OCI-M2 (cell line): ENCODE data around the gene GASK1A.
"Not testable (repeated sequence)": the region's sequence is repeated elsewhere in the genome, so short reads cannot be mapped to it uniquely, and the experiment has no call there.

Experiments used
- DNase-seq: peaks from one replicate; lab custom pipeline; 2025; ENCODE audit not compliant: unreplicated experiment; lab: John Stamatoyannopoulos, UW

GASK1A gene

DNA sequence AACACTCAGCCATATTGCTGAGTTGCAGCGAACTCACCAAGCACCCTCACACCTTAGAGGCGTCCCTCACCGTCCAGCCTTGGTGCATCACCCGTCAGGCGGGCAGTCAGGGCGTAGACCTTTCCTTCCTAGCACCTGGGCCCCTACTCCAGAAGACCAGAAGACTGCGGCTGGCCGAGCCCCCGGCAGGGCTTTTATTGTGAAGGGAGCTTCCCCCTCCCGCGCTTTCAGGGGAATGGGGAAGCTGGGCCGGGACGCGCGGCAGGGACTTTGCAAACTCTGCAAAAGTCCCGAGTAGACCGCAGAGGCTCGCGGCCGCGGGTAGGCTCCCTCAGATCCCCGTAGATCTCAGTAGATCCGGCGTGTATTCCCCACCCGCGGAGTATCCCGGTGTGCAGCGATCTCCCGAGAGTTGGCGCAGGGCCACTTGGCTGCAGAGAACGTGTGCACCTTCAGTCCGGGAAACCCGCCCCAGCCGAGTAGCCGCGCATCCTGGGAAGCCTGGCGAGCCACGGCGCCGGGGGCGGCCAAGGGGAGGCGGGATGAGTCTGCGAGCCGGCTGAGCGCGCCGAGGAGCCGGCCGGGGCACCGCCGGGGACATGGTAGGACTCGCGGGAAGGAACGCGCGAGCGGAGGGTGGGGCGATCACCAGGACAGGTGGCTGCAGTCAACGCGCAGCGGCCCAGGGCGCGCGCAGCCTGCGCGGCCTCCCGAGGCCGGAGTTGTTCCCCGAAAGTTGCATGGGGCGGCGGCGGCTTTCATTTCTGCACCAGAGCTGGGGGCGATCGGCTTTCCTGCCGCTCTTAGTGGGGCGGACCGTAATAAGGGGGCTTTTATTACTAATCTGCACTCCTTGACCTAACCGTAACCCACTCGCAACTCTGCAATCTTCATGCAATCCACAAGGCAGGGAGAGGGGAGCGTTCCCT is at the start of gene GASK1A:
TSS of gene GASK1A (plus strand) at position 268 of the 929 bp plus-strand sequence. CDS start at position 600, 332 bp downstream.
- no peak for DNase-seq

DNA sequence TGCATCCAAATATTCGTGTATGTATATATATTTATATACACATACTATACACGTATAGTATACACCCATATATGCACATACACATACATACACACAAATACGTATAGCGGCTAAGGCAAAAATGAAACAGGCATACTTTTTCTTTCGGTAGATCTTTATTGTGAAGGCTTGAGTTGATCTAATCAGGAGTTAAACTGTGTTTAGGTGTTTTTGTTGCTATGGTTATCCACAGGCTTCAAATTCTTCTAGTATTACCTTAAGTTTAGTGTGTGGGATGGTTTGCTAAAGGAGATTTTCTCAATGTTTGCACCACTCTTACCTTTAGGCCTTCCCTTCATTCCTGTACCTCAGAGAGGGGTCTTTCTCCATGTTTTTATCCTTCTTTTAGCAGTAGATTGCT is 45.0 kb upstream of the GASK1A start:
- no peak for DNase-seq

DNA sequence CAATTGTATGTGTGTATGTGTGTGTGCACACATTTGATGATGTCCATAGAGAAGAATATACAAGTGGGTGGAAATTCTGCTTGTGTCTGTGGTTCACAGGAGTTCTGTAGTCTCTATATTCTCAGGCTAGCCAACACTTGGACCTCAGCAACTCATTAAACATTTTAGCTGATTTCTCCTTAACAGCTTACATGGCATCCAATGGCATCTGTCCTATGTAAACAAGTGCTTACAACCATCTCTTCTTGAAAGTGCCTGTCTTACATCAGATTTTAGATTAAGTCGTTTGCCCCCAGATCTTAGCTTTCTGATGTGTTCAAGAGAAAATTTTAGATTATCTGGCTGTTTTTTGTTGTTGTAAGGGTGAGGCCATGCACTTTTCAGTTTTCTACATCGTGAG is 44.2 kb upstream of the GASK1A start:
- no peak for DNase-seq

DNA sequence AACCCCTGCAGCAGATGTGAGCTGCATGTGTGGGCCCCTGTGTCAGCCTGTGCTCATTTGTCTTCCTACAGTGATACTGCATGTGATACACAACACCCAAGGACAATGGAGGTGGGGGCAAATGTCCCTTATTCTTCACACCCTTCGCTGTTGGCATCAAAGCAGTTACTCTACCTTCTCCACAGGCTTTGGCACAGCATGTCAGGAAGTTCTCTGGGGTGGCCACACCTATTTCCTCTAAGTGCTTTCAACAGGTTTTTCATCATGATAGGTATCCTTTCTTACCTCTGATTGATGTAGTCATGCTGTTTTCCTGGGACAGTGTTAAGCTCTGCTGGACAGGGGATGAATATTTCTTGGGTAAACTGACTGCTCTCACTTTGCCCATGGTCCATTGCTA is 43.6 kb upstream of the GASK1A start:
- DNase-seq: no peak

DNA sequence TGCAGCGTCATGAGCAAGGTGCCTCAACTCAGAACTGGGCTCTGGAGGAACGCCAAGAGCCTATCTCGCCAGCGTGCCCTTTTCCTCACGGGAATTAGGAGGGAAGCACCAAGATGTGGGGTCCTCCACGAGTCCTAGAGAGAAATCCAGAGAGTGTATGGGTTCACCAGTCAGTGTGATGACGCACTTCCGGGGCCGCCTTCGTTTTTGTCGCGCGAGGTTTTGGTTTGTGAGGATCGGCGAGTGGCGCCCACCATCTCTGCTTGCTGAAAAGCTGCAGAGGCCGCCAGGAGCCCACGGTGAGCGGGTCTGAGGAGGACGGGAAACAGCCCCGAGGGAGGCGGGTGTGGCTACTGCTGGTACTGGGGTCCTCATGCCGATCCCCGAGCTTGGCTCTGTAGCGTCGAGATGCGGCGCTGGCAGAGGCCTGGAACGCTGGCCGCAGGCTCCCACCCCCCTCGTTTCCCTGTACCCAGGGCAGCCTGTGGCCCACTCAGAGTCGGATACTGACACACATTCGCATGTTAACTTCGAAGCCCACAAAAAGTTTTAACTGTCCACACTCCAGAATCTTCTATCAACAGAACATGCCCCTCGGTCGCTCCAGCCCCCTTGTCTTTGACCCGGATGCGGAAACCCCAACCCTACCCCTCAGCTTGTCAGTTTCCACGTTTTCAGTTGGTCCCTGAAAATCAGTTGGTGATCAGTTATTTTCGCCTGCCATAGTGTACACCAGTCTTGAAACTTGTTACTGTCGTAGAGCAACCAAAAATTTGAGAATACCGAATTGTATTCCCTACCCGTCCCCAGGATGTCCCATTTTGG is 42.7 kb upstream of the GASK1A start:
- DNase-seq: no peak

DNA sequence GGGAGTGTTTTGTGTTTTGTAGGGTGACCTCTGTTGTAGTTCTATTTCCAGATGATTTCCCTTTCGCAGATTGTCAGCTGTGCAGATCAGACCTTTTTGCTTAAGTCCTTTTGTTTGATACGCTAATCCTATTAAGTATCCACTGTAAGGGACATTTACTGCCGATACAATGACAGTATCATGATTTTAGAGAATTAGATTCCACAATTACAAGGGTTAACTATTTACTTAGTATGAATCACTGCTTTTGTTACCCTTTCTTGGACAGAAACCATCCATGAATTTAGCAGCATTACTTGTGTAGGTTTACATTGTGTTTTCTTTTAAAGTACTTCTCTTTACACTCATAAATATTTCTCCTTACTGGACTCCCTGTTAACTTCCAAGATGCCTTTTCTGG is 41.8 kb upstream of the GASK1A start:
- no peak for DNase-seq

DNA sequence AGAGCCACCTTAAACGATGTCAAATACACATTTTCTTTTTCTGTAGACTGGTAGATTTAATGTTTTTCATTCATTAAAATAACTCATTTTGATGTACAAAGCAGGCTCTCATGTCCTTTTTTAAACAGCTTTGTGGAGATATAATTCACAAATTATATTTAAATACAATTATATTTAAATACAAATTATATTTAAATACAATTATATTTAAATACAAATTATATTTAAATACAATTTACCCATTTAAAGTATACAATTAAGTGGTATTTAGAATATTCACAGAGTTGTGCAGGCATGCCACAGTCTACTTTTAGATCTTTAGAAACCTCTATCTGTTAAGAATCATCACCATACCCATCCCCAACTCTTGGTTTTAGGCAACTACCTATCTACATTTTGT is 36.4 kb upstream of the GASK1A start:
- DNase-seq: no peak

DNA sequence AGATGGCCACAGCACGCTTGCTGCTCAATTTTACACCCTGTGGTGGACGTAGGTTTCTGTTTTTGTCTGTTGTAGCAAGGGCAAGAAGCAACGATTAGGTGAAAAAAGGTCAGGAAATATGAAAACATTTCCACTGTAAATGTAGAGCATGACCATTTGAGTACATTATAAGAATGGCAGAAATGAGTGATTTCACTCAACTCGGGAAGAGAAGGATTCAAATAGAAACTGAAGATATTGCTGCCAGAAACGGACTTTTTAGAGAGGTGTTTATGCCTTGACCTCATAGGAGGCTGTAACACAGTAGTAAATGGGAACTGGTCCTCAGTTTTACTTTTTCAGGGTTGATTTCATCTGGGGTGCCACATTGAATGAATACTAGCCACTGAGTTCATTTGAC is 33.1 kb upstream of the GASK1A start:
- no peak for DNase-seq

DNA sequence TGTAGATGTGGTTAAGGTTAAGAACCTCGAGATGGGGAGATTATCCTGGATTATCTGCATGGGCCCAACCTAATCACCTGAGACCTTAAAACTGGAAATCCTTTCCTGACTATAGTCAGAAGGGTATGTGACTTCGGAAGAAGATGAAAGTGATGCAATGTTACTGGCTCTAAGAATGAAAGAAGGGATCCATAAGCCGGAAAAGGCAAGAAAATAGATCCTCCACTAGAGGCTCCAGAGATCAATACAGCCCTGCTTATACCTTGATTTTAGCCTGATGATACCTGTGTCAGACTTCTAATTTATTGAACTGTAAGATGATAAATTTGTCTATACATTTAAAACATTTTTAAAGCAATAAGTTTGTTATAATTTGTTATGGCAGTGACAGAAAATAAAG is 21.5 kb upstream of the GASK1A start:
- DNase-seq: no peak

DNA sequence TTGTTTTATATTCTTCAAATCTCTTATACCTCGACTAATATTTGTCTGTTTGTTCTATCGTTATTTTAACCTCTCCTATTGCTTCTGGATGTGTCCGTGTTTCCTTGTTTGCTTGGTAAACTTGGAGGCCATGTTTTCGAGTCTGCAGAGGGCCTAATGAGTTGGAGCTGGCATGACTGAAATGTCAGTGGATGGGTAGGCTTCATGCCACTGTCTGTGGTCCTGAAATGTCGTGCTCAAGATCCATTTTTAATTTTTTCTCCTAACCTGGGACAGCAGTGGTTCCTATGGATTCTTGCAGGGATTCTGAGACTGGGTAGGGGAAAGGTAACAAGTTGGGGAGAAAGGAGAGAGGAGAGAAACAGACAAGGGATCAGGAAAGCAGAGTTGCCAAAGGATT is 18.8 kb upstream of the GASK1A start:
- no peak for DNase-seq

DNA sequence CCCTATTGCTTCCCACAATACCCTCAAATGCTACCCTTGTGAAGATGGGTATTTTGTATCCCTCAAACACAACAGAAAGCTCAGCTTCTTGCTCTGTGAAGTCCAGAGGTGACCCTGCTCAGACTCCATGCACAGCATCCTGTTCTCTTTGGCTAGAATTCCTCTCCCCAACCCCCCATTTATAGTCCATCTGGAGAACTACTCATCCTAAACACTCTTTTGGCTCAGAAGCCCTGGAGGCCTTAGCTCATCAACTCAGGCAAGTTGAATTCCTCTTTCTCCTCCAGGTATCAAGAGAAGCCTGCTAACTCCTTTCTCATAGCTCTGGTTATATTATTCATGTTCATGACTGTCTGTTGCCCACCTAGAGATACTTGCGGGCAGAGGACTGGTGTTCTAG is 18.3 kb upstream of the GASK1A start:
- DNase-seq: no peak

DNA sequence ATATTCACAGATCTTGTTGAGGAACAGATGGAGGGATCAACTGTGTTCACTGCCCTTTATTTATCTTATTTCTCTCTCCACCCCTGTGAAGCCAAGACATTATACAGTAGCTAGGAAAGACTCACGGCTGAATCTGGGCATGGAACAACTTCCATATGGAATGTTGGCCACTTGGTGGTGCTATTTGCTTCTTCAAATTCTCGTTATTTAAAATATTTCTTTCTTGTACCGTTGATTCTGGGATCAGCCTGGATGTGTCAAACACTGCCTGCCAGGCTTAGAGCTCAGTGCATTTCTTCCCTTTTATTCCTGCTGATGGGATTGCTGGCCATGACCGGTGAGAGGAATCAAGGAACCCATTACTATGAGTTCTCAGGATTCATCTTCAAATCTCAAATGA is 17.5 kb upstream of the GASK1A start:
- no peak for DNase-seq

DNA sequence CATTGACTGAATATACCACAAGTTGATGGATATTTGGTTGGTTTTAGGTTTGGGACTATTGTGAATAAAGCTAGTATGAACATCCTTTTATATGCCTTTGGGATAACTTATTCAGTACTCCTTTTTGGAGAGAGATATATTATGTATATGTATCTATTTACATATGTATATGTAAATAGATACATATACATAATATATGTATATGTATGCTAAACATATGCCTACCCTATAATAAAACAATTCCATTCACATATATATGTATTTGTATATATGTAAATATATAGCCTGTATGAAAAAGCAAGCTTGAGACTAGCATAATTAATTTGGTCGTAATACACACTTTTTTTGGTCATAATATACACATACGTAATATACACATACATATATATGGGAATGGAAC is 15.8 kb upstream of the GASK1A start:
- no peak for DNase-seq

DNA sequence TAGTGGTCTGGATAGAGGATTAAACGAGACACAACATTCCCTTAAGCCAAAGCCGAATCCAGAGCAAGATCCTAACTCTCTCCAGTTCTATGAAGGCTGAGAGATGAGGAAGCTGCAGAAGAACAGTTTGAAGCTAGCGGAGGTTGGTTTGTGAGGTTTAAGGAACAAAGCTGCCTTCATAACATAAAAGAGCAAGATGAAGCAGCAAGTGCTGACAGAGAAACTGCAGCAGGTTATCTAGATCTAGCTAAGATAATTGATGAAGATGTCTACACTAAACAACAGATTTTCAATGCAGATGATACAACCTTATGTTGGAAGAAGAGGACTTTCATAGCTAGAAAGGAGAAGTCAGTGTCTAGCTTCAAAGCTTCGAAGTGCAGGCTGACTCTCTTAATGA is 14.8 kb upstream of the GASK1A start:
- DNase-seq: no peak

DNA sequence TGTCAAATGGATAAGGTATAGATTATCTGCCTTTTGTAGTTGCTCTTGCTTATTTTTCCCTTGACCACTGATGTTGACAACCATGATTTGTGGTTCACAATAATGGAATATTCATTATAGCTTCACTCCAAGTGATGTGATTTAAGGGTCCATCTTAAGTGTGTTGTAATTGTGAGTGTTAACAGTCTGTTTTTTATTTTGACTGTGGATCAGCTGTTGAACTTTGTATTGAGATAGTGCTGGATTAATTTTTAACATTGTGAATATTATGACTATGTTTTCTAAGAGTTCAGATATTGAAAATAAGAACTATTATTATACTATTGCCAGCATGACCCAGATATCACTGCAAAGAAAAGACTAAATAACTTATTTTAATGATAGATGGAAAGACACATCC is 8.6 kb upstream of the GASK1A start:
- no peak for DNase-seq

DNA sequence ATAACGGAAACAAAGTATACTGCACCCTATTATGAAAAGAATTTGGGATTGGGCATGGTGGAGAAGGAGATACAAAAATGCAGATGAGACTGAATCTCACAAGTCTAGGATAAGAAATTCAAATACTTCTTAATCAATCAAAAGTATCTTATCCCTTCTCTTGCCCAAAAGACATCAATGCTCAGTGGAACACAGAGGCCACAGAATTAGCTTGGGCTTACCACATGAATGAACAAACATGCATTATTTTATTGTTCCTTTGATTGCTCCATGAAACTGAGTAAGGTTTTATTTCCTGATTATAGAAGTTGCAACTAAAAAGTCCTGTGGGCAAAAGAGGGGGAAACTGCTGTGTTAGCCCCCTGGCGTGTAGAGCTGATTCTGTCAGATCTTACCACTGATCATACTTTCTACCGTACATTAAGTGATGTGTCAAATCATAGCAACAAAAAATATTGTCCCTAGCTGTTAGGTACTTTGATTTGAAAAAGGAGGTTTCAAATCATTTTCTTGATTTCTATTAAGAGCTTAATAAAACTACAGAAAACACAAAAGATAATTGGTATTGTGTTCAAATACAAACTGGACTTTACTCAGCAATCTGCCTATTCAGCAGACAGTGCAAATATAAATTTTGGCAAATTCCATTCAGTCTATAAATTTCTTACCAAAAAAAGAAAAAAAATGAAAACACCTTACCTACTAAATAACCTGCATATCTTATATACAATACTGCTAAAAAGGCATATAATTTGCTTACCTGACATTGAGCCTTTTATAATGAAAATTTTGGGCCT is 7.9 kb upstream of the GASK1A start:
- no peak for DNase-seq

DNA sequence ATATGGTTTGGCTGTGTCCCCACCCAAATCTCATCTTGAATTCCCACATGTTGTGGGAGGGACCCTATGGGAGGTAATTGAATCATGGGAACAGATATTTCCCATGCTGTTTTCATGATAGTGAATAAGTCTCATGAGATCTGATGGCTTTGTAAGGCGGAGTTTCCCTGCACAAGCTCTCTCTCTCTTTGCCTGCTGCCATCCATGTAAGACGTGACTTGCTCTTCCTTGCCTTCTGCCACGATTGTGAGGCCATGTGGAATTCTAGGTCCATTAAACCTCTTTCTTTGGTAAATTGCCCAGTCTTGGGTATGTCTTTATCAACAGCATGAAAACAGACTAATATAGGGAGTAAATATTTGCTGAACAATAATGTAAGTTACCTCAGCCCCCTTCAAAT is 4.2 kb upstream of the GASK1A start:
- DNase-seq: not testable (repeated sequence)

DNA sequence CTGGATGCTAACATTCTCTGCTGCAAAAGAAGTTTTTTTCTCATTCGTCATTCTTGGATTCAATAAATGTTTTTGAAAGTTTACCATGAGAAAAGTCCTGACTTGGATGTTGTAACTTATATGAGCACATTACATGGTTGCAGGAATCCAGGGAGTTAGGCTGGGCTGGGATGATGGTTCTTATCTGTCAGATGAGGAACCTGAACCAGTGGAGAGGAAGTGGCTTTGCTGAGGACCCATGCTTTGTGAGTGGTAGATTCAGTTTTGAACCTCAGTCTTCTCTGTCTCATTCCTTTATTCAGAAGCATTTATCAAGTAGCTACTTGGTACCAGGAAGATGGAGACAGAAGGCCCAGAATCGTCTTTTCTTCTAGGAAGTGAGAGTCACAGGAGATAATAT is 3.7 kb upstream of the GASK1A start:
- DNase-seq: no peak

DNA sequence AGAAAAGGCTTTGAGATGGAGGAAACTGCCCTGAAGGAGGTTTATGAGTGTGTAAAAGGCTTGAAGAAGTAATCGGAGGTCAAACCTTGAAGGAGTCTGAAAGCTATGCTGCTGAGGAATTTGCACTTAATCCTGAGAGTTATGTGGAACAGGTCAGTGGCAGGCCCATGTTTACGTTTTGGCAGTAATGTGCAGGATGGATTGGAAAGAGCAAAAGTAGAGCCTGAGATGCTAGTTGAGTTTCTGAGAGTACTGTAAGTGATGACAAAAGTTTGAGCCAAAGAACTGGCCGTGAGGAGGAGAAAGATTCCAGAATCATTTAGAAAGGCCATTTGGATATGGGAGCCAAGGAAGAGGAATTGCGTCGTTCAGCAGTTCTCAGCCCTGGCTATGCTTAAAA is 3.2 kb upstream of the GASK1A start:
- DNase-seq: no peak

DNA sequence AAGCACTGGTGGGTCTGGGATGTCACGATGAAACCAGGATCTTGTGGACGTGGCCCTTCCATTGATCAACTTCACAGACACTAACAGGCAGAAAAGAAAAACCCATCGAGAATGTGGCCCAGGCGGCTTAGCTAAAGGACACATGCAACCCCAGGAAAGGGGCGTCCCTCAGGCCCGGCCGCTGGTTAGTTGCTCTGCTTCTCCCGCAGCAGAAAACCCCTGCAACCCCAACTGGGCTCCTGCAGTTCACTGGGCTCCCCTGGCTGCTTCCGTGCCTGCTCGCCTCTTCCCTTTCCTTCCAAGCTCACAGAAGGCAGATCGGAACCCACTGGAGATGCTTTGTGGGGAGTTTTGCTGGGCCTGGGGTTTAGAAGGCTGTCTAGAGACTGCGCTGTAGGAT is 1.1 kb downstream of the GASK1A start:
- DNase-seq: no peak

DNA sequence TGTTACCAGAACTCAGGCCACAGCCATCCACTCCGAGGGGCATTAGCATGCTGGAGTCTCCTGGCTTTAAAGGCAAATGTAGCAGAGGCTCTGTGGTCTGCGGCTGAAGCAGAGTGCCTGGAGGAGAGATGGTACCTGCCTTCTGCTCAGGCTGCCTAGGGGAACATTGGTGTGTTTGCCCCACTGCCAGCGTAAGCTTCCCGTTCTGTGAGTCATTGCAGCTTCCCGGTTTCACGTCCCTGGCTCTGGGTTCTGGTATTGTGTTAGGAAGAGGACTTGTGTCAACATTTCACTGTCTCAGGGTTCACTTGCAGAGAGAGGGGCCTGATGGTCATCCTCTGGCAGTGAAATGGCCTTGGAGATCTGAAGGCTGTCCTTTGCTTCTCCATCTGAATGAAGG is 1.8 kb downstream of the GASK1A start:
- DNase-seq: no peak
